Fibroblast of mammary gland (primary cell): ENCODE data around the gene EN2.

ENCODE experiments used
- DNase-seq: peaks from one replicate; pipeline ENCODE4 v3.0.0-alpha.2; 2010; ENCODE audit warnings: low read depth
- H3K4me3 ChIP-seq: 2 replicates; pipeline ENCODE4 v1.5.1; 2011; ENCODE audit warnings: low read depth, mild to moderate bottlenecking, low read length, moderate library complexity; ENCODE audit not compliant: control insufficient read depth
- TF ChIP-seq, protein P1 (sequence below): conservative IDR thresholded peaks from 2 replicates; pipeline ENCODE4 v1.5.1; 2011; ENCODE audit warnings: low read depth, low read length, inconsistent platforms; ENCODE audit not compliant: control insufficient read depth, insufficient read depth

Gene EN2

DNA sequence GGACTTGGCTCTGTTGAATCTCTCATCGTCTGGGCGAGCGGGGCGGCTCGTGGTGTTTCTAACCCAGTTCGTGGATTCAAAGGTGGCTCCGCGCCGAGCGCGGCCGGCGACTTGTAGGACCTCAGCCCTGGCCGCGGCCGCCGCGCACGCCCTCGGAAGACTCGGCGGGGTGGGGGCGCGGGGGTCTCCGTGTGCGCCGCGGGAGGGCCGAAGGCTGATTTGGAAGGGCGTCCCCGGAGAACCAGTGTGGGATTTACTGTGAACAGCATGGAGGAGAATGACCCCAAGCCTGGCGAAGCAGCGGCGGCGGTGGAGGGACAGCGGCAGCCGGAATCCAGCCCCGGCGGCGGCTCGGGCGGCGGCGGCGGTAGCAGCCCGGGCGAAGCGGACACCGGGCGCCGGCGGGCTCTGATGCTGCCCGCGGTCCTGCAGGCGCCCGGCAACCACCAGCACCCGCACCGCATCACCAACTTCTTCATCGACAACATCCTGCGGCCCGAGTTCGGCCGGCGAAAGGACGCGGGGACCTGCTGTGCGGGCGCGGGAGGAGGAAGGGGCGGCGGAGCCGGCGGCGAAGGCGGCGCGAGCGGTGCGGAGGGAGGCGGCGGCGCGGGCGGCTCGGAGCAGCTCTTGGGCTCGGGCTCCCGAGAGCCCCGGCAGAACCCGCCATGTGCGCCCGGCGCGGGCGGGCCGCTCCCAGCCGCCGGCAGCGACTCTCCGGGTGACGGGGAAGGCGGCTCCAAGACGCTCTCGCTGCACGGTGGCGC, at the start of gene EN2:
TSS of gene EN2 (plus strand) at position 19 of the 767 bp plus-strand sequence. CDS start at position 268, 249 bp downstream.
- DNase-seq: no peak
- peak within 1 kb of the TSS; percentile 32 for H3K4me3 ChIP-seq

GRCh38 chr7:155408651-155409586, 49.0 kb upstream of the EN2 start:
- TF ChIP-seq, protein P1, sequence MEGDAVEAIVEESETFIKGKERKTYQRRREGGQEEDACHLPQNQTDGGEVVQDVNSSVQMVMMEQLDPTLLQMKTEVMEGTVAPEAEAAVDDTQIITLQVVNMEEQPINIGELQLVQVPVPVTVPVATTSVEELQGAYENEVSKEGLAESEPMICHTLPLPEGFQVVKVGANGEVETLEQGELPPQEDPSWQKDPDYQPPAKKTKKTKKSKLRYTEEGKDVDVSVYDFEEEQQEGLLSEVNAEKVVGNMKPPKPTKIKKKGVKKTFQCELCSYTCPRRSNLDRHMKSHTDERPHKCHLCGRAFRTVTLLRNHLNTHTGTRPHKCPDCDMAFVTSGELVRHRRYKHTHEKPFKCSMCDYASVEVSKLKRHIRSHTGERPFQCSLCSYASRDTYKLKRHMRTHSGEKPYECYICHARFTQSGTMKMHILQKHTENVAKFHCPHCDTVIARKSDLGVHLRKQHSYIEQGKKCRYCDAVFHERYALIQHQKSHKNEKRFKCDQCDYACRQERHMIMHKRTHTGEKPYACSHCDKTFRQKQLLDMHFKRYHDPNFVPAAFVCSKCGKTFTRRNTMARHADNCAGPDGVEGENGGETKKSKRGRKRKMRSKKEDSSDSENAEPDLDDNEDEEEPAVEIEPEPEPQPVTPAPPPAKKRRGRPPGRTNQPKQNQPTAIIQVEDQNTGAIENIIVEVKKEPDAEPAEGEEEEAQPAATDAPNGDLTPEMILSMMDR: no peak
- DNase-seq: no peak

More for the DNA sequence above, at the start of gene EN2:
- TF ChIP-seq, protein P1: no peak

DNA sequence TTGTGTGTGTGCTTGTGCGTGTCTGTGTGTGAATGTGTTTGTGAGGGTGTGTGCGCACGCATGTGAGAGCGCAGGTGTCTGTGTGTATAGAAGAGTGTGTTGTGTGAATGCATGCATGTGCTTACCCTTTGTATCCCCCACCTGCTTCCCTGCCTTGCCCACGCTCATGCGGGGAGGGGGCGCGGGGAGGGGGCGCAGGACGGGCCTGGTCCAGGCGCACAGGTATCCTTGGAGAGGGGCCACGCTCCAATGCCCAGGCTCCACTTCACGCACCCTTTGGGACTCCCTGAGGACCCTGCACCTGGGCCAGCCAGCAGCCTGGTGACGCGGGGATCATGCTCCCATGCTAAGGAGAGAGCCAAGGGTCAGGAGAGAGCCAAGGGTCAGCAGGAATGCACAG, 47.9 kb upstream of the EN2 start:
- TF ChIP-seq, protein P1: no peak

More at GRCh38 chr7:155408651-155409586, 49.0 kb upstream of the EN2 start:
- no peak overlapping the region for H3K4me3 ChIP-seq

DNA sequence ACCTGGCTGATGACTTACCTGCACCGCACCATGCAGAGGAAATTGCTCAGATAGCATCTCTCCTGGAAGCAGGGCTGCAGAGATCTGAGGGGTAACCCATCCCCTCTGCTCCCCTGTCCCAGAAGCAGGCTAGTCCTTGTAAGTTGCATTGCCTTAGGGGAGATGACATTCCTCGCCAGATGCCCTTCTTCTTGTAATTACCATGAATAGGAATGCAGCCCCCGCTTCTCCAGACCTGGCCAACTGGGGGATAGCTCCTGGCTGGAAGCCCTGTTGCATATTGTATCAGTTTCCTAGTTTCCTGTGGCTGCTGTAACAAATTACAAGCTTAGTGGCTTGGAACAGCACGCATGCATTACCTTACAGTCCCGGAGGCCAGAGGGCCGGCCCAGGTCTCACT, 47.5 kb upstream of the EN2 start:
- TF ChIP-seq, protein P1: no peak
- DNase-seq: no peak
- no peak overlapping the region for H3K4me3 ChIP-seq

More for the DNA sequence above, 47.9 kb upstream of the EN2 start:
- DNase-seq: no peak
- no peak overlapping the region for H3K4me3 ChIP-seq

DNA sequence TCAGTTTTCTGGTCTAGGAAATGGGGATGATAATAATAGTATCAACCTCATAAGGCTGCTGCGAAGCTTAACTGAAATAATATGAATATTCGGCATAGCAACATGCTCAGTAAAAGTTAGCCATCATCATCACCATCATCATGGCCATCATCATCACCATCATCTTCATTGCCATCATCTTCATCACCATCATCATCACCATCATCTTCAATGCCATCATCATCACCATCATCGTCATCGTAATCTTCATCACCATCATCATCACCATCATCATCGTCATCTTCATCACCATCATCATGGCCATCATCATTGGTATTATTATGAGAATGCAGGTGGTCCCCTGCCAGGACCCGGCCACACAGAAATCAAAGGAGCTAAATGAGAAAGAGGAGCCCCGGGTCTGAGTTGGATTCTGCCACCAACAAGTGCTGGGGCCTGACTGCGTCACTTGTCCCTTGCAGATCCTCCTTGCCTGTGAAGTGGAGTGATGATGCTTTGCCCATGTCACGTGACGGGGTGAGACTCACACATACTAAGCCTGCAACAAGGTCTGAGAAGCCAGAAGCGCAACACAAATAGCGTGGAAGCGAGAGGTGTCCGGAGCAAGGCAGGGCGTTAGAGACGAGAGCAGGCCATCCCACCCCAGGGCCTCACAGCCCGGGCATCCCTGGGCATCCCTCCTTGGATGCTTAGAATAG, 46.1 kb upstream of the EN2 start:
- no peak for DNase-seq
- H3K4me3 ChIP-seq: no peak overlapping the region
- TF ChIP-seq, protein P1: no peak
